HG02571 (cell line): Measurements from ENCODE around the gene PGPEP1.

Experiments used
- ATAC-seq: cut with Tn5 transposase; IDR thresholded peaks from one replicate; pipeline ENCODE4 v1.9.1; 2021; ENCODE audit warnings: mild to moderate bottlenecking, moderate library complexity; ENCODE audit not compliant: unreplicated experiment

The PGPEP1 gene

DNA sequence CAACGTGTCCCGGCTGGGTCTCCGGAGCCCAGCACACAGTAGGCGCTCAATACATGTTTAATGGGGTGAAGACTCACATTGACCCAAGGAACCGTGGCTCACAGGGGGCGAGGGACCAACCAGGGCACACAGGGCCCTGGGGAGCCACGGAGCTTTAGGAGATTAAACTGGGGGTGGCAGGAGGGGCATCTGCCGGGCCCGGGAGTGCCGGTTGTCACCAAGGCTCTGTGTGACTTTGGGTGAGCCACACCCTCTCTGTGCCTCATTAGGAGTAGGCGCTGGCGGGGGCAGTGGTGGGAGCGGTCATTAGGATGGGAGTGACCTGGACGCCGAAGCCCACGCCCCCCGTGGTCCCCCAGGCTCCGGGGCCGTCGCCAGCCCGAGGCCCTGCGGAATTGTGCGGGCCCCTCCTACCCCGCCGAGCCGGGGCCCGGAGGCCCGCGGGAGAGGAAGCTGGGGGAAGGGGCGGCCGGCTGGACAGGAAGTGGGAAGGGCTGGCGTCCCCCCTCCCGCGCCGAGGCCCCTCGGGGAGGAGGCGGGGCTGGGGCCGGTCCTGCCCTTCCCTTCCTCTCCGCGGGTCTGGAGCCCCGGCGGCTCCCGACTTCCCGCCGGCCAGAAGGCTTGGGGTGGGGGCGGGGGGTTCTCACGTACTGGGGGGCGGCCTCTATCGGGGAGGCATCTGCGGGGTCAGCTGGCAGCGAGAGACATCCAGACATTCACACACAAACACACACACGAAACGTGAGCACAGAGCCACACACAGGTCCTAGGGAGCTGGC, 77.0 kb downstream of the PGPEP1 start:
- no peak for ATAC-seq

DNA sequence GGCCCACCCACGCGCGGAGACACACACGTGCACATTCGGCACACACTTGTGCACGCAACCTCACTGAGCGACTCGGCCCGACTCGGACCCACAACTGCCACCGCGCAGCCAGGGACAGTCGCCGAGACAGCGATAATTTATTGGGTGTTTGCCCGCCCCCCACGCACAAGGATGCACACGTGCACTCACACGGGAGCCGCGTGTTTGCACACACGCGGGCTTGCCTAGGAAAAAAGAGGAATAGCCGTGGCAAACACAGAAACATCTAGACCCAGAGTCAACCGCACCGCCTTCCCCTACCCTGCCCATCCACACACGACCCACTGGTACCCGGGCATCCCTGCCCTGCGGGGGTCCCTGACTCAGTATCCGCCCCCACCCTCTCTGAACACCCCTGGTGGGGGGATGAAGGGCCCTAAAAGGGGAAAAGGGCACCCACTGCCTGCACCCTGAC, 77.7 kb downstream of the PGPEP1 start:
- no peak for ATAC-seq

DNA sequence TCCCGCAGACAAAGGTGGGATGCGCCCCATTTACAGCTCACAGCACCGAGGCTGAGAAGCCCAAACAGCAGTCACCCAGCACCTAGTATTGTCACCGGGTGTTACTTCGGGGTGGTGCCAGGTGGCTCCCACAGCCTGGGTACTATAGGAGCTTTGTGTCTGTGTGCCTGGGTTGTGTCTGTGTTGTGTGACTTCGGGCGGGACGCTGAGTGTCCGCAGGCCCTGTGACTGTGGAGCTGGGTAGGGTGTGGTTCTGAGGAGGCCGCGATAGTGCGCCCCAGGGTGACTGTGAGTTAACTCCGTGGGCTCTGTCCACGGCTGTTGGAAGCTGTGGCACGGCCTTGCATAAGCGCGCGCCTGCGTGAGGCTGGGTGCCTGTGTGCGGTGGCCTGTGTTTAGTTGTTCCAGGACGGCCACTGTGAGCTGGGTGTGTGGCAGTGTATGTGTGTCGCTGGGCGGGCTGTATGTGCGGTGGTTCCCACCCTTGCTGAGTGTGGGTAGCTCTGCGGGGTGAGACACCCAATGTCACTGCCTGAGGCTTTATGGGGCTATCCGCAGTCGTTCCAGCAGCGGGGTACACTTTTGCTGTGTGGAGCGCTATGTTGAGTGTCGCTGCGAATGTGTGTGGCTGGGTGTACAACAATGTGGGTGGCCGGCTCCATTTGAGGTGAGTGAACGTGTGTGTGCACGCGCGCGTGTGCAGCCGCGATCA, 78.2 kb downstream of the PGPEP1 start:
- no peak for ATAC-seq

- no peak for ATAC-seq
Observed at GRCh38 chr19:18419195-18419698, 78.8 kb downstream of the PGPEP1 start, which contains the start of gene SSBP4. Gene SSBP4 (plus strand): TSS chr19:18419398. CDS start chr19:18419649, 251 bp downstream.
